Upper lobe of right lung (tissue), 1 donor: Measurements from ENCODE around the gene VSTM2A. TPM values are rescaled to one million over a fixed set of nuclear protein-coding genes. Genes with fewer than 3 reads are reported as not detected.

Experiments
- ATAC-seq: fragments of 200-7000 bp; cut with Tn5 transposase; one replicate; pipeline ENCODE4 v1.9.1; 2020; ENCODE audit warnings: mild to moderate bottlenecking, moderate library complexity
- DNase-seq: peaks from one replicate; pipeline ENCODE4 v3.0.0-alpha.2; 2020
- H3K27ac ChIP-seq: fragments of 200-600 bp; one replicate; pipeline ENCODE4 v1.8.0; 2022
- H3K27me3 ChIP-seq: fragments of 200-600 bp; one replicate; pipeline ENCODE4 v1.8.0; 2022; ENCODE audit warnings: mild to moderate bottlenecking
- H3K36me3 ChIP-seq: fragments of 200-600 bp; one replicate; pipeline ENCODE4 v1.8.0; 2022
- H3K4me1 ChIP-seq: fragments of 200-600 bp; one replicate; pipeline ENCODE4 v1.8.0; 2022
- H3K4me3 ChIP-seq: fragments of 200-600 bp; one replicate; pipeline ENCODE4 v1.8.0; 2022; ENCODE audit warnings: mild to moderate bottlenecking
- H3K9me3 ChIP-seq: fragments of 200-600 bp; one replicate; pipeline ENCODE4 v1.8.0; 2022
- CTCF ChIP-seq: fragments of 200-600 bp; IDR thresholded peaks from one replicate; pipeline ENCODE4 v1.8.0; 2022; ENCODE audit warnings: antibody characterized with exemption
- intact Hi-C: fragments of 100-400 bp; cut with DNase I; formaldehyde crosslinking; loops from one replicate; pipeline ENCODE4 v1.11.0; 2022
- total RNA-seq: library from RNA; stranded (reverse); fragmentation: NEBNext Ultra II Directional; extraction: Animal tissue kit (Norgen Biotek cat#: 25700); gene quantifications from one replicate; pipeline ENCODE4 v1.2.1, GENCODE V29; 2021
- donor health status: DM: no; HTN: yes; CAD: no; lungs with severe emphysema.

Gene VSTM2A
- total RNA-seq, 1 donor from 2014 or later = not detected

GRCh38 chr7:54544527-54545240 is 2.5 kb downstream of the VSTM2A start:
- no peak for TF ChIP-seq CTCF
- ATAC-seq = no peak
- DNase-seq = no peak
- Histone ChIP-seq H3K9me3 (no peaks in the 10 kb centered on the region), H3K27ac (no peak overlapping the region), H3K4me3 (no peak overlapping the region), H3K27me3 (peaks cover 60% of the 10 kb centered on the region), H3K36me3 (no peaks in the 10 kb centered on the region), H3K4me1 (peaks cover 4% of the 10 kb centered on the region)
- intact Hi-C loops = no loop called here

- Histone ChIP-seq H3K4me3 (no peak overlapping the region), H3K36me3 (no peaks in the 10 kb centered on the region), H3K27ac (no peak overlapping the region), H3K9me3 (no peaks in the 10 kb centered on the region), H3K4me1 (peaks cover 4% of the 10 kb centered on the region), H3K27me3 (peaks cover 60% of the 10 kb centered on the region)
- no peak for TF ChIP-seq CTCF
- intact Hi-C loops = no loop called here
- no peak for ATAC-seq
- DNase-seq = no peak
Observed at GRCh38 chr7:54545241-54545563, 3.0 kb downstream of the VSTM2A start.

- Histone ChIP-seq H3K9me3 (no peaks in the 10 kb centered on the region), H3K27ac (no peak overlapping the region), H3K4me1 (peaks cover 4% of the 10 kb centered on the region), H3K4me3 (no peak overlapping the region), H3K36me3 (no peaks in the 10 kb centered on the region), H3K27me3 (peaks cover 53% of the 10 kb centered on the region)
- TF ChIP-seq CTCF = no peak
- DNase-seq (no peak), ATAC-seq (peak; percentile 50)
- intact Hi-C loops = no loop called here
Observed at GRCh38 chr7:54546081-54546985, 4.2 kb downstream of the VSTM2A start.

- DNase-seq (no peak), ATAC-seq (peak; percentile 36)
Observed at GRCh38 chr7:54546986-54547314, 4.8 kb downstream of the VSTM2A start.

GRCh38 chr7:54550471-54550870 is 8.3 kb downstream of the VSTM2A start:
- H3K9me3 ChIP-seq = no peaks in the 10 kb centered on the region
- H3K4me1 ChIP-seq = no peaks in the 10 kb centered on the region
- intact Hi-C loops = no loop called here
- no peak overlapping the region for H3K4me3 ChIP-seq
- peaks cover 14% of the 10 kb centered on the region for H3K27me3 ChIP-seq
- no peak overlapping the region for H3K27ac ChIP-seq
- TF ChIP-seq CTCF = no peak
- ATAC-seq = no peak
- no peak for DNase-seq
- H3K36me3 ChIP-seq = no peaks in the 10 kb centered on the region

More at GRCh38 chr7:54546986-54547314, 4.8 kb downstream of the VSTM2A start:
- no peaks in the 10 kb centered on the region for H3K9me3 ChIP-seq
- no peak overlapping the region for H3K4me3 ChIP-seq
- peaks cover 4% of the 10 kb centered on the region for H3K4me1 ChIP-seq
- no peaks in the 10 kb centered on the region for H3K36me3 ChIP-seq
- TF ChIP-seq CTCF = no peak
- intact Hi-C loops = no loop called here
- H3K27me3 ChIP-seq = peaks cover 47% of the 10 kb centered on the region
- H3K27ac ChIP-seq = no peak overlapping the region
